22Rv1 (cell line): ENCODE data around the gene GNAI3.

ENCODE experiments used
- H3K27ac ChIP-seq: fragments of 450-650 bp; 2 replicates; pipeline ENCODE4 v1.5.1; 2017
- ZFX ChIP-seq: fragments of 450-650 bp; IDR thresholded peaks from 2 replicates; pipeline ENCODE4 v1.6.1; 2017; ENCODE audit warnings: antibody characterized with exemption, borderline replicate concordance
- TF ChIP-seq, protein P1 (sequence below): fragments of 450-650 bp; IDR thresholded peaks from 2 replicates; pipeline ENCODE4 v1.5.1; 2017; ENCODE audit warnings: mild to moderate bottlenecking

GNAI3 gene

GRCh38 chr1:109514846-109515245, 33.6 kb upstream of the GNAI3 start:
- TF ChIP-seq, protein P1, sequence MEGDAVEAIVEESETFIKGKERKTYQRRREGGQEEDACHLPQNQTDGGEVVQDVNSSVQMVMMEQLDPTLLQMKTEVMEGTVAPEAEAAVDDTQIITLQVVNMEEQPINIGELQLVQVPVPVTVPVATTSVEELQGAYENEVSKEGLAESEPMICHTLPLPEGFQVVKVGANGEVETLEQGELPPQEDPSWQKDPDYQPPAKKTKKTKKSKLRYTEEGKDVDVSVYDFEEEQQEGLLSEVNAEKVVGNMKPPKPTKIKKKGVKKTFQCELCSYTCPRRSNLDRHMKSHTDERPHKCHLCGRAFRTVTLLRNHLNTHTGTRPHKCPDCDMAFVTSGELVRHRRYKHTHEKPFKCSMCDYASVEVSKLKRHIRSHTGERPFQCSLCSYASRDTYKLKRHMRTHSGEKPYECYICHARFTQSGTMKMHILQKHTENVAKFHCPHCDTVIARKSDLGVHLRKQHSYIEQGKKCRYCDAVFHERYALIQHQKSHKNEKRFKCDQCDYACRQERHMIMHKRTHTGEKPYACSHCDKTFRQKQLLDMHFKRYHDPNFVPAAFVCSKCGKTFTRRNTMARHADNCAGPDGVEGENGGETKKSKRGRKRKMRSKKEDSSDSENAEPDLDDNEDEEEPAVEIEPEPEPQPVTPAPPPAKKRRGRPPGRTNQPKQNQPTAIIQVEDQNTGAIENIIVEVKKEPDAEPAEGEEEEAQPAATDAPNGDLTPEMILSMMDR, result no peak
- no peak for TF ChIP-seq ZFX
- no peak overlapping the region for H3K27ac ChIP-seq

DNA sequence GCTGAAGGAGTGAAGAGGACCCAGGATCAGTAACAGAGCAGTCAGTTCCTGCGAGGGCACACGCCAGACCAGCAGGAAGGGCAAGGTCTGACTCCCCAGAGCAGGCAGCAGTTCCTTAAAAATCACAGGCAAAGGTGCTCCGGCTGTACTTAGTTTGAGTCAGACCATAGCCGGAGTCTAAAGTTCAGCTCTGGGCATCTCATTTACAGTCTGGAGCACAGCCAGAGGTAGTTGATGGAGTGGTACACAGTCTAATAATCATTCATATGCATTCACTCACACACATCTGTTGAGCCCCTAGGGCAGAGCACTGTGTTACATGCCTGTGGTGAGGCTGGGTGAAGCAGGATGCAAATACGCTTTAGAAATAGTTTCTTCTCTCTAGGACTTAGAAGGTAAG, 31.5 kb upstream of the GNAI3 start:
- TF ChIP-seq ZFX, result no peak
- TF ChIP-seq, protein P1, result no peak
- H3K27ac ChIP-seq, result 0 out of 2 replicates have a peak overlapping the region, but pooled peaks have one; percentile 23

- 0 out of 2 replicates have a peak overlapping the region, but pooled peaks have one; percentile 23 for H3K27ac ChIP-seq
- TF ChIP-seq ZFX, result no peak
- TF ChIP-seq, protein P1, result no peak
Observed at GRCh38 chr1:109517337-109517736, 31.1 kb upstream of the GNAI3 start.

DNA sequence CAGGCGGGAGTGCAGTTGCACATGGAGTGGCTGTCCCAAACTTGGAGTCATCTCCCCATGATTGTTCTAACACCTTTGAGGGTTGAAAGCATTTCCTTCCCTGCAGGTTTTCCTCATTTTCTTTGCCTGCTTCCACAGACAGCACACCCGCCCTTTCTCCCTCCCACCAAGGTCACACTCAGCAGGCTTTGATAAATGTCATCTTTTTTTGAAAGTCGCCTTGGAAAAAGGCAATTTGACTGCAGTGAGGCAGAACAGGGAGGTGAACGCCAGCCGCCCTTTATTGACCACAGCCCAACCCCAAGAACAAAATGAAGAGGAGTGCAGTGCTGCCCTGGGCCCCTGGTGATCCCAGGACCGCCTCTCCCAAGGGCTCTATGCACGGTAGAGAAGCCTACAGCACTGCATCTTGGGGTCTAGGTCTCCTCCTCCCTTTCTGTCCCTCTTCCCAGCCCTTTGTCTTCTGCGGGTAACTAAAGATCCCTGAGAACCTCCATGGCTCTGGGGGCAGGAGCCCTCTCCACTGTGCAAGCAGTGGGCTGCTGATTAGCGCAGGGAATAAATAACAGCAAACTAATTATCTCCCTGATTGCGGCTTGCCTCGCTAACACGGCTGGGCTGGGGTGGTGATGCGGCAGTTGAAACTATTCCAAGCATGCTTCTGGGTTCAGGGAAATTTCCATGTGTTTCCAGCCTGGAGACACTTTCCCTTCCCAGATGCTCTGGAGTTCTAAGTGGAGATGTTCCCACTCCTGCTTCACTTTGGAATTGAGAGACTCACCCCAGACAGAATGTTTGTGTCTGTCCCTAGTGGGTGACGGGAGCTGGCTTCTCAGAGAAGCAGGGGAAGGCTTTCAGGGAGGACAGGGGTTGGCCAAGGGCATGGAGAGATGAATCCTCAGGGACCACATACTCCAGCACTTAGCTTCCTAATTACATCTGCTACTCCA, 27.1 kb upstream of the GNAI3 start:
- no peak overlapping the region for H3K27ac ChIP-seq
- TF ChIP-seq ZFX, result no peak
- TF ChIP-seq, protein P1, result no peak

GRCh38 chr1:109522026-109522425, 26.4 kb upstream of the GNAI3 start:
- H3K27ac ChIP-seq, result no peak overlapping the region
- TF ChIP-seq, protein P1, result no peak
- TF ChIP-seq ZFX, result no peak

DNA sequence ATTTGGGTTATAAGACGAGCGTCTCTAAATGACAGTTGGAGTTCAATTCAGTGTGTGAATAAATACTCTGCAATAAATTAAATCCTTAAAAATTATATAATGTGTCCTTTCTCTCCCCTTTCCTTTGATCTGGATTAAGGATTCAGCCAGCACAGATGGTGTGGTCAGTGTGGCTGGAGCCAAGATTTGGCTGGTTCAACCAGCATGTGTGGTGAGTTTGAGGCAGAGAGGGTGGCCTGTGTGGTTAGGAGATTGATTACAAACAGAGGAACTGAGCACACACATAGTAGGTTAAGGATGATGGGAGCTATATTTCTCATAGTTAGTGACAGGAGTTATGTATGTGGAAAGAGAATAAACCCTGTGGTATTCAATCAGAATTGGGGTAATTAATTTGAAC, 24.7 kb upstream of the GNAI3 start:
- H3K27ac ChIP-seq, result no peak overlapping the region
- TF ChIP-seq, protein P1, result no peak
- TF ChIP-seq ZFX, result no peak
